ENCODE results near the gene ERGIC1. TPM values are rescaled to one million over a fixed set of nuclear protein-coding genes. Genes with fewer than 3 reads are reported as not detected.

ERGIC1 gene
- total and polyA plus RNA-seq, 2 of the 13 experiments (the other 11 are each of a cell fraction or from before 2014, with no cell fraction given) = 78.5 to 184 TPM

DNA sequence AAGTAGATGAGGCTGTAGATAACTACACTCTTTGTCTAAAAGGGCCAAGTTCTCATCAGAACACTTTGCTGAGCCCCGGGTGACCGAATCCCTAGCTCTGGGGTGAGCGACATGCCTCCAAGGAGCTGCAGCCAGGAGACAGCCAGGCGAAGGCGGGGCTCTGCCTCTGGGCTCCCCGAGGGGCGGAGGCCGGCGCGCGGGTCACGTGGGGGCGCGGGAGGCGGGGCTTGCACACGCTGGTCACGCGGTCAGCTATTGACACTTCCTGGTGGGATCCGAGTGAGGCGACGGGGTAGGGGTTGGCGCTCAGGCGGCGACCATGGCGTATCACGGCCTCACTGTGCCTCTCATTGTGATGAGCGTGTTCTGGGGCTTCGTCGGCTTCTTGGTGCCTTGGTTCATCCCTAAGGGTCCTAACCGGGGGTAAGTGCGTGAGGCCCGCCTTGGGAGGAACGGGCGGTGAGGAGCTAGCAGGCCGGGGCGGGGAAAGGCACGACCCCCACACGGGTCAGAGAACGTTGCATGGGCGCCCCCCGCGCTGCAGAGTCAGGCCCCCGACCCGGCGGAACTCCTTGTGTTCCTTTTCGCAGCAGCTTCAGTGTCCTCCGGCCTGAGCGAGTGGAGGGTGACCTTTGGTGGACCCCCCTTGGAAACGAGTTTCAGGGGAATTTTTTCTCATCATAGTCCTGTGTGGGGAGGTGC, 149.6 kb downstream of the ERGIC1 start, which contains the start of gene ATP6V0E1 (continued):
- TF ChIP-seq, protein P1, sequence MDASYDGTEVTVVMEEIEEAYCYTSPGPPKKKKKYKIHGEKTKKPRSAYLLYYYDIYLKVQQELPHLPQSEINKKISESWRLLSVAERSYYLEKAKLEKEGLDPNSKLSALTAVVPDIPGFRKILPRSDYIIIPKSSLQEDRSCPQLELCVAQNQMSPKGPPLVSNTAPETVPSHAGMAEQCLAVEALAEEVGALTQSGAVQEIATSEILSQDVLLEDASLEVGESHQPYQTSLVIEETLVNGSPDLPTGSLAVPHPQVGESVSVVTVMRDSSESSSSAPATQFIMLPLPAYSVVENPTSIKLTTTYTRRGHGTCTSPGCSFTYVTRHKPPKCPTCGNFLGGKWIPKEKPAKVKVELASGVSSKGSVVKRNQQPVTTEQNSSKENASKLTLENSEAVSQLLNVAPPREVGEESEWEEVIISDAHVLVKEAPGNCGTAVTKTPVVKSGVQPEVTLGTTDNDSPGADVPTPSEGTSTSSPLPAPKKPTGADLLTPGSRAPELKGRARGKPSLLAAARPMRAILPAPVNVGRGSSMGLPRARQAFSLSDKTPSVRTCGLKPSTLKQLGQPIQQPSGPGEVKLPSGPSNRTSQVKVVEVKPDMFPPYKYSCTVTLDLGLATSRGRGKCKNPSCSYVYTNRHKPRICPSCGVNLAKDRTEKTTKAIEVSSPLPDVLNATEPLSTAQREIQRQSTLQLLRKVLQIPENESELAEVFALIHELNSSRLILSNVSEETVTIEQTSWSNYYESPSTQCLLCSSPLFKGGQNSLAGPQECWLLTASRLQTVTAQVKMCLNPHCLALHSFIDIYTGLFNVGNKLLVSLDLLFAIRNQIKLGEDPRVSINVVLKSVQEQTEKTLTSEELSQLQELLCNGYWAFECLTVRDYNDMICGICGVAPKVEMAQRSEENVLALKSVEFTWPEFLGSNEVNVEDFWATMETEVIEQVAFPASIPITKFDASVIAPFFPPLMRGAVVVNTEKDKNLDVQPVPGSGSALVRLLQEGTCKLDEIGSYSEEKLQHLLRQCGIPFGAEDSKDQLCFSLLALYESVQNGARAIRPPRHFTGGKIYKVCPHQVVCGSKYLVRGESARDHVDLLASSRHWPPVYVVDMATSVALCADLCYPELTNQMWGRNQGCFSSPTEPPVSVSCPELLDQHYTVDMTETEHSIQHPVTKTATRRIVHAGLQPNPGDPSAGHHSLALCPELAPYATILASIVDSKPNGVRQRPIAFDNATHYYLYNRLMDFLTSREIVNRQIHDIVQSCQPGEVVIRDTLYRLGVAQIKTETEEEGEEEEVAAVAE (CRISPR knock-in tag; IDR thresholded peaks at IDR 0.05; ENCODE audit: borderline replicate concordance) = peak; percentile 56; the same call in 1 of the 2 replicates
- TF ChIP-seq AHR (CRISPR knock-in tag; IDR thresholded peaks at IDR 0.05) (no peak), BHLHE40 (IDR thresholded peaks at IDR 0.05; ENCODE audit: low read length) (peak; percentile 68), IRX3 (CRISPR knock-in tag; IDR thresholded peaks at IDR 0.05; ENCODE audit: borderline replicate concordance, low read depth) (no peak), RFX5 (IDR thresholded peaks at IDR 0.05; ENCODE audit: low read depth, low read length) (0 out of 2 replicates have a peak, but pooled peaks have one; percentile 9), POGZ (CRISPR knock-in tag; IDR thresholded peaks at IDR 0.05) (peak; percentile 54; the same call in 1 of the 2 replicates), ELF3 (CRISPR knock-in tag; IDR thresholded peaks at IDR 0.05) (peak; percentile 94), JDP2 (CRISPR knock-in tag; IDR thresholded peaks at IDR 0.05; ENCODE audit: borderline replicate concordance) (no peak), BCL6 (CRISPR knock-in tag; IDR thresholded peaks at IDR 0.05) (peak; percentile 55), RFX1 (IDR thresholded peaks at IDR 0.05) (no peak), ZNF264 (CRISPR knock-in tag; IDR thresholded peaks at IDR 0.05) (peak; percentile 21; the same call in 1 of the 2 replicates), ZNF562 (CRISPR knock-in tag; IDR thresholded peaks at IDR 0.05; ENCODE audit: borderline replicate concordance) (no peak)
- TF ChIP-seq, protein P2, sequence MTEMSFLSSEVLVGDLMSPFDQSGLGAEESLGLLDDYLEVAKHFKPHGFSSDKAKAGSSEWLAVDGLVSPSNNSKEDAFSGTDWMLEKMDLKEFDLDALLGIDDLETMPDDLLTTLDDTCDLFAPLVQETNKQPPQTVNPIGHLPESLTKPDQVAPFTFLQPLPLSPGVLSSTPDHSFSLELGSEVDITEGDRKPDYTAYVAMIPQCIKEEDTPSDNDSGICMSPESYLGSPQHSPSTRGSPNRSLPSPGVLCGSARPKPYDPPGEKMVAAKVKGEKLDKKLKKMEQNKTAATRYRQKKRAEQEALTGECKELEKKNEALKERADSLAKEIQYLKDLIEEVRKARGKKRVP (CRISPR knock-in tag; IDR thresholded peaks at IDR 0.05) = 0 out of 4 replicates have a peak, but pooled peaks of 1 of the 2 experiments have one; percentile 27
- TF ChIP-seq, protein P3, sequence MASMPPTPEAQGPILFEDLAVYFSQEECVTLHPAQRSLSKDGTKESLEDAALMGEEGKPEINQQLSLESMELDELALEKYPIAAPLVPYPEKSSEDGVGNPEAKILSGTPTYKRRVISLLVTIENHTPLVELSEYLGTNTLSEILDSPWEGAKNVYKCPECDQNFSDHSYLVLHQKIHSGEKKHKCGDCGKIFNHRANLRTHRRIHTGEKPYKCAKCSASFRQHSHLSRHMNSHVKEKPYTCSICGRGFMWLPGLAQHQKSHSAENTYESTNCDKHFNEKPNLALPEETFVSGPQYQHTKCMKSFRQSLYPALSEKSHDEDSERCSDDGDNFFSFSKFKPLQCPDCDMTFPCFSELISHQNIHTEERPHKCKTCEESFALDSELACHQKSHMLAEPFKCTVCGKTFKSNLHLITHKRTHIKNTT (CRISPR knock-in tag; IDR thresholded peaks at IDR 0.05) = no peak
- TF ChIP-seq, protein P4, sequence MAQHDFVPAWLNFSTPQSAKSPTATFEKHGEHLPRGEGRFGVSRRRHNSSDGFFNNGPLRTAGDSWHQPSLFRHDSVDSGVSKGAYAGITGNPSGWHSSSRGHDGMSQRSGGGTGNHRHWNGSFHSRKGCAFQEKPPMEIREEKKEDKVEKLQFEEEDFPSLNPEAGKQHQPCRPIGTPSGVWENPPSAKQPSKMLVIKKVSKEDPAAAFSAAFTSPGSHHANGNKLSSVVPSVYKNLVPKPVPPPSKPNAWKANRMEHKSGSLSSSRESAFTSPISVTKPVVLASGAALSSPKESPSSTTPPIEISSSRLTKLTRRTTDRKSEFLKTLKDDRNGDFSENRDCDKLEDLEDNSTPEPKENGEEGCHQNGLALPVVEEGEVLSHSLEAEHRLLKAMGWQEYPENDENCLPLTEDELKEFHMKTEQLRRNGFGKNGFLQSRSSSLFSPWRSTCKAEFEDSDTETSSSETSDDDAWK (CRISPR knock-in tag; IDR thresholded peaks at IDR 0.05) = no peak
- TF ChIP-seq, protein P5, sequence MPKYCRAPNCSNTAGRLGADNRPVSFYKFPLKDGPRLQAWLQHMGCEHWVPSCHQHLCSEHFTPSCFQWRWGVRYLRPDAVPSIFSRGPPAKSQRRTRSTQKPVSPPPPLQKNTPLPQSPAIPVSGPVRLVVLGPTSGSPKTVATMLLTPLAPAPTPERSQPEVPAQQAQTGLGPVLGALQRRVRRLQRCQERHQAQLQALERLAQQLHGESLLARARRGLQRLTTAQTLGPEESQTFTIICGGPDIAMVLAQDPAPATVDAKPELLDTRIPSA (CRISPR knock-in tag; IDR thresholded peaks at IDR 0.05; ENCODE audit: borderline replicate concordance) = no peak
- TF ChIP-seq, protein P6, sequence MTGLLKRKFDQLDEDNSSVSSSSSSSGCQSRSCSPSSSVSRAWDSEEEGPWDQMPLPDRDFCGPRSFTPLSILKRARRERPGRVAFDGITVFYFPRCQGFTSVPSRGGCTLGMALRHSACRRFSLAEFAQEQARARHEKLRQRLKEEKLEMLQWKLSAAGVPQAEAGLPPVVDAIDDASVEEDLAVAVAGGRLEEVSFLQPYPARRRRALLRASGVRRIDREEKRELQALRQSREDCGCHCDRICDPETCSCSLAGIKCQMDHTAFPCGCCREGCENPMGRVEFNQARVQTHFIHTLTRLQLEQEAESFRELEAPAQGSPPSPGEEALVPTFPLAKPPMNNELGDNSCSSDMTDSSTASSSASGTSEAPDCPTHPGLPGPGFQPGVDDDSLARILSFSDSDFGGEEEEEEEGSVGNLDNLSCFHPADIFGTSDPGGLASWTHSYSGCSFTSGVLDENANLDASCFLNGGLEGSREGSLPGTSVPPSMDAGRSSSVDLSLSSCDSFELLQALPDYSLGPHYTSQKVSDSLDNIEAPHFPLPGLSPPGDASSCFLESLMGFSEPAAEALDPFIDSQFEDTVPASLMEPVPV (CRISPR knock-in tag; IDR thresholded peaks at IDR 0.05) = no peak
